Measurements from ENCODE around the gene COX6B1.
"Not testable (repeated sequence)": the region's sequence is repeated elsewhere in the genome, so short reads cannot be mapped to it uniquely, and the experiment has no call there.

The COX6B1 gene, protein sequence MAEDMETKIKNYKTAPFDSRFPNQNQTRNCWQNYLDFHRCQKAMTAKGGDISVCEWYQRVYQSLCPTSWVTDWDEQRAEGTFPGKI

DNA sequence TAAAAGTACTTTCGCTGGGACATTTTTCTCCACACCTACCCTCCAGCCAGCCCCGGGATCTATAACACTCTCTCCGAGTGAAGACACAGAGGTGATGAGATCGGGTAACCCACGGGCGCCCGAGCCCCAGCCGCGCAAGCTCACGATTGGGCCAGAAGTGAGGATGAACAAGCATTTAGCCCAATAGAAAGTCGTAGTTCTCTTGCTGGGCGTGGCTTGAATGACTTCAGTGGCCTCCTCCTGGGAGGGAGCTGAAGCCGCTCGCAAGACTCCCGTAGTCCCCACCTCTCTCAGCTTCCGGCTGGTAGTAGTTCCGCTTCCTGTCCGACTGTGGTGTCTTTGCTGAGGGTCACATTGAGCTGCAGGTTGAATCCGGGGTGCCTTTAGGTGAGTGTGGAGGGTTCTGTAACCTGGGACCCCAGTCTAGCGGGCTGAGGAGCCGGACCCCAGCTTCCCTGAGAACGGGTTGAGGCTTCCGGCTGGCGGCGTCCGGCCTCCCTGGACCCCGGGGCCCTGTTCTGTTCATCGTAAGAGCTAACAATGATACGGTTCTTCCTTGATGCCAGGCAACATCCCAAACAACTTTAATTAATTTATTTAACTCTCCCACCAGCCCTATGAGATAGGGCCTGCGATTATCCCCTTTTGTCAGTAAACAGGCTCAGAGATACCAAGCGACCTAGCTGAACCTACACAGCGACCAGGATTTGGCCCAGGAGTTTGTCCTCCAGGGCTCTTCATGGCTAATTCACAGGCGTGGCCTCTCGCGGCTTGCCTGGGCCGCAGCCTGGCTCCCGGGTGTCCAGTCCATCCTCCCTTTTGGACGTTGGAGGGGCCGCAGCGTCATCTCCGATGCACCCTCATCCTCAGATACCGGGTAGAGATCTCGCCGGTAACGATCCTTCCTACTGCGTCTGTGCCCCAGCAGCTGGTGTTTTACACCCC lies at the start of gene COX6B1:
Gene COX6B1, plus strand, starts transcription at position 307 of the 945 bp plus-strand sequence. CDS start 2,921 bp downstream, outside the sequence.
- peak; percentile 97 for DNase-seq (ENCODE audit: low spot score)

DNA sequence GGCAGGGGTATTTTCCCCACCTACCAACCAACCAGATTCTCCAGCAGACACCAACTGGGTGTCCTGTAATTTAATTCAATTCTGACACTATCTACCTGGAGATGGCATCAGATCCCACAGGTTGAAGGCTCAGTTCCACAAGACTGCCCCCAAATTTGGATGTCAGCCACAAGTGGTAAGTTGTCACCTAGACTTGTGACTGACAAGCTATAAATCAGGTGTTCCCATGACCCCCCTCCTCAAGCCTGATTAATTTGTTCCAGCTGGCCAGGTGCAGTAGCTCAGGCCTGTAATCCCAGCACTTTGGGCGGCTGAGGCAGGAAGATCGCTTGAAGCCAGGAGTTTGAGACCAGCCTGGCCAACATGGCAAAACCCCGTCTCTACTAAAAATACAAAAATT lies 46.2 kb upstream of the COX6B1 start:
- no peak for DNase-seq (ENCODE audit: low spot score)

- DNase-seq (ENCODE audit: low spot score): not testable (repeated sequence)
These were observed 43.7 kb upstream of the COX6B1 start for GRCh38 chr19:35604436-35604835.

DNA sequence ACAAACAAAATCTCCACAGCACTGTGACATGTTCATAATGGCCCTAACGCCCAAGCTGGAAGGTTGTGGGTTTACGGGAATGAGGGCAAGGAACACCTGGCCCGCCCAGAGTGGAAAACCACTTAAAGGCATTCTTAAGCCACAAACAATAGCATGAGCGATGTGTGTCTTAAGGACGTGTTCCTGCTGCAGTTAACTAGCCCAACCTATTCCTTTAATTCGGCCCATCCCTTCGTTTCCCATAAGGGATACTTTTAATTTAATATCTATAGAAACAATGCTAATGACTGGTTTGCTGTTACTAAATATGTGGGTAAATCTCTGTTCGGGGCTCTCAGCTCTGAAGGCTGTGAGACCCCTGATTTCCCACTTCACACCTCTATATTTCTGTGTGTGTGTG lies 41.0 kb upstream of the COX6B1 start:
- DNase-seq (ENCODE audit: low spot score): not testable (repeated sequence)

GRCh38 chr19:35607661-35608060 lies 40.5 kb upstream of the COX6B1 start:
- DNase-seq (ENCODE audit: low spot score): no peak

- no peak for DNase-seq (ENCODE audit: low spot score)
These were observed 39.9 kb upstream of the COX6B1 start for GRCh38 chr19:35608251-35608650.

DNA sequence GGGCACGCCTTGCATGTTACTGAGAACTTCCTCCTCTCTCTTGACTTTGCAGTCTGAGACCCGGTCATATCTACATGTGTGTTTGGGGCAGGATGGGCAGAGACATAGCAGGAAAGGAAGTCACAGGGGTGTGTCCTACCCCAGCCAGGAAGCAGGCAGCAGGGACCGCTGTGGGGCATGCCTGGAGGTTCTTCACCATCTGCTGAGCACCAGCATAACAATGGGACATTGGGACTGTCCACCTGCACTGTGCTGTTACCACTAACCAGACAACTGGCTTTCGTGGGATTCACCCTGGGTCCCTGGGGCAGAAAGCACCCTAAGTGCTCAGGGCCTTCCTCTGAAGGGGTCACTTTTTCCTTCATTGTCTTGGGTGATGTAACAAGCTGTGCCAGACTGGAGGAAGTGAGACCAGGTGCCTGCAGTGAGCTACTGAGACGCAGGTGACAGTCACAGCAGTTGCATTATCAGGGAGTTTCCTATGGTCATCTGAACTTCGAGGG lies 38.2 kb upstream of the COX6B1 start:
- DNase-seq (ENCODE audit: low spot score): no peak

GRCh38 chr19:35612224-35612558 lies 35.9 kb upstream of the COX6B1 start:
- no peak for DNase-seq (ENCODE audit: low spot score)

DNA sequence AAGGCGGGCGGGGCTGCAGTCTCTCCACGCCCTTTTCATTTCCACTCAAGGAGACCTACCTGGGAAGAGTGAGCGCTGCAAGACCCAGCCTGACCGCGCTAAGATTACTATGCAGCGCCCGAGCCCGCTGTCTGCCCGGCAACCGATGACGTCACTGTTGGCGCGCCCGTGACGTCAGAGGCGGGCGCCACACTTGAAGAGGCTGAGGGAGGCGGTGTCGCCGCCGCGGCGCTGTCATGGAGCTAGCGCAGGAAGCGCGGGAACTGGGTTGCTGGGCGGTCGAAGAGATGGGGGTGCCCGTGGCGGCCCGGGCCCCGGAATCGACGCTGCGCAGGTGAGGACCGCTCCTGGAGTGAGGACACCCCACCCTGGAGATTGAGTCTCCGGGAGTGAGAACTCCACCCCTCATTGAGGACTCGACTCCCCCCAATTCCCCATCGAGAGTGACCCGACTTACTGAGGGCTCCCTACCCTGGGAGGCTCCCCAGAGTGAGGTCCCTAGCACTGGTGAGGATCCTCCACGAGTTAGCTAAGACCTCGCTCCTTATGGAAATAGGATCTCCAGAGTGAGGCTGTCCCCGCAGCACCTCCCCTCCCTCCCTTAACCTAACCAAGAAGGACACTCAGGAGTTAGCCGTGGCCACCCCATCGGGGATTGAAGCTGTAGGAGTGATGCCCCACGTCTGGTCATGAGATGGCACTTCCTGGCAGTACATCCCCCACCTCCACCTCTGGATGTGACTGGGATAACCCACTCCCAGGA lies 35.4 kb upstream of the COX6B1 start, which contains the start of gene HAUS5:
Gene HAUS5, plus strand, starts transcription at position 177 of the 763 bp plus-strand sequence. Its CDS starts 60 bp downstream, at position 237.
- peak; percentile 99 for DNase-seq (ENCODE audit: low spot score)

GRCh38 chr19:35613574-35613973 lies 34.5 kb upstream of the COX6B1 start:
- DNase-seq (ENCODE audit: low spot score): no peak

DNA sequence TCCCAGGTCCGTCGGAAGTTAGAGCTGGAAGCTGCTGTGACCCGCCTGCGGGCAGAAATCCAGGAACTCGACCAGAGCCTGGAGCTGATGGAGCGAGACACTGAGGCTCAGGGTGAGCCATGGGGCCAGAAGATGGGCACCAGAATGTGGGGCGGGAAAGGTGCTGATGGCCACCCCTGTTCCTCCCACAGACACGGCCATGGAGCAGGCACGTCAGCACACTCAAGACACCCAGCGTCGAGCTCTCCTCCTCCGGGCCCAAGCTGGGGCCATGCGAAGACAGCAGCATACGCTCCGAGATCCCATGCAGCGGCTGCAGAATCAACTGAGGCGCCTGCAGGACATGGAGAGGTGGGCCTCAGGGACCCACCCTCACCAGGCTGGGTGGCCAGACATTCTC lies 33.1 kb upstream of the COX6B1 start:
- DNase-seq (ENCODE audit: low spot score): no peak

DNA sequence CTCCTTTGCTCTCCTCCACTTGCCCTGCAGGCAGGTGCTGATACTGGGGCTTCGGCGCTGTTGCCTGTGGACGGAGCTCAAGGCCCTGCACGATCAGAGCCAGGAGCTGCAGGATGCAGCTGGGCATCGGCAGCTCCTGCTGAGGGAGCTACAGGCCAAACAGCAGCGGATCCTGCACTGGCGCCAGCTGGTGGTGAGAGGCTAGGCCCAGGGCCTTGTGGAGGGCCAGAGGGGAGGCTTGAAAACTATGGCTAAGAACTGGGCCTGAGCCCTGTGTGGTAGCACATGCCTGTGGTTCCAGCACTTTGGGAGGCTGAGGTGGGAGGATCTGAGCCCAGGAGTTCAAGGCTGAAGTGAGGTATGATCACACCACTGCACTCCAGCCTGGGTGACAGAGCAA lies 29.3 kb upstream of the COX6B1 start:
- no peak for DNase-seq (ENCODE audit: low spot score)

DNA sequence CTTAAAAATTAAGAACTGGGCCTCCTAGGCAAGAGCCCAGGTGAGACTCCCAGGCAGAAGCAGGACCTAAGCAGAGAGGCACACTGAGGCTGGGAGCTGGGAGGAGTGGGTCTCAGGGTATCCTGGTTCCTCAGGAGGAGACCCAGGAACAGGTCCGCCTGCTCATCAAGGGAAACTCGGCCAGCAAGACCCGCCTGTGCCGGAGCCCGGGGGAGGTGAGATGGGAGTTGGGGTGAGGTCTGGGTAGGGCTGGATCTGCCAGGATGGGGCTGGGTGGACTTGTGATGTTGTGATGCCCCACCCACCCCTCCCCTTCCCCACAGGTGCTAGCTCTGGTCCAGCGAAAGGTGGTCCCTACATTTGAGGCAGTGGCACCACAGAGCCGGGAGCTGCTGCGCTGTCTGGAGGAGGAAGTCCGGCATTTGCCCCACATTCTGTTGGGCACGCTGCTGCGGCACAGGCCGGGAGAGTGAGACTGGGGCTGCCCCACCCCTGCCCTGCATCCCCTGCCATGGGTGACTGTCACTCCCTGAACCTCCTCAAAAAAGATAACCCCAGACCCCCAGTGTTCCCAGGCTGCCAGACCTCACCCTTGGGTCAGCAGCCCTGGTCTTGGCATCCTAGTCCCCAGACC lies 28.7 kb upstream of the COX6B1 start:
- DNase-seq (ENCODE audit: low spot score): no peak

DNA sequence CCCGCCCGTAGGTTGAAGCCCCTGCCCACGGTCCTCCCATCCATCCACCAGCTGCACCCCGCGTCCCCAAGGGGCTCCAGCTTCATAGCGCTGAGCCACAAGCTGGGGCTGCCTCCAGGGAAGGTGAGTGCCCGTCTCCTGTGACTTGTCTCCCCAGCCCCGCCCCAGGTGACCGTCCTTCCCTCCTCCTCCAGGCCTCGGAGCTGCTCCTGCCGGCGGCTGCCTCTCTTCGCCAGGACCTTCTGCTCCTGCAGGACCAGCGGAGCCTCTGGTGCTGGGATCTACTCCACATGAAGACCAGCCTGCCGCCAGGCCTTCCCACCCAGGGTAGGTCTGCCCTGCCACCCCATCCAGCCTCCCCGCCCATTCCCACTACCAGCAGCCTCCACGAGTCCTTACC lies 28.1 kb upstream of the COX6B1 start:
- no peak for DNase-seq (ENCODE audit: low spot score)

DNA sequence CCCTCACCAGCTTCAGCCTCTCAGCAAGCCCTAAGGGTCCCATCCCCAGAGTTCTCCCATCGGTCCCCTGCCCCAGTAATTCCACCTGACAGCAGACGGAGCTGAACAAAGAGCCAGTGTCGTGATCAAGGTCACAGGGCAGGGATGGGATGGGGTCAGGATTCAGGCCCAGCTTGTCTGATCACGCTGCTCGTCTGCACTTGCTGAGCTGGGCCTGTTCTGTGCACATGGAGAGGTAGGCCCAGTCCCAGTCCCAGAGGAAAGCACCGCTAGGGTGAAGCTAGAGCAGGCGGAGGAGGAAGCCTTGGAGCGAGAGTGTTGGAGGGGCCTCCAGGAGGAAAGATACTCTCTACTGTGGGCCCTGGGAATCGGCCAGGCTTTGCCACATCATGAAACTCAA lies 26.4 kb upstream of the COX6B1 start:
- no peak for DNase-seq (ENCODE audit: low spot score)

- no peak for DNase-seq (ENCODE audit: low spot score)
These were observed 25.4 kb upstream of the COX6B1 start for GRCh38 chr19:35622750-35623149.

DNA sequence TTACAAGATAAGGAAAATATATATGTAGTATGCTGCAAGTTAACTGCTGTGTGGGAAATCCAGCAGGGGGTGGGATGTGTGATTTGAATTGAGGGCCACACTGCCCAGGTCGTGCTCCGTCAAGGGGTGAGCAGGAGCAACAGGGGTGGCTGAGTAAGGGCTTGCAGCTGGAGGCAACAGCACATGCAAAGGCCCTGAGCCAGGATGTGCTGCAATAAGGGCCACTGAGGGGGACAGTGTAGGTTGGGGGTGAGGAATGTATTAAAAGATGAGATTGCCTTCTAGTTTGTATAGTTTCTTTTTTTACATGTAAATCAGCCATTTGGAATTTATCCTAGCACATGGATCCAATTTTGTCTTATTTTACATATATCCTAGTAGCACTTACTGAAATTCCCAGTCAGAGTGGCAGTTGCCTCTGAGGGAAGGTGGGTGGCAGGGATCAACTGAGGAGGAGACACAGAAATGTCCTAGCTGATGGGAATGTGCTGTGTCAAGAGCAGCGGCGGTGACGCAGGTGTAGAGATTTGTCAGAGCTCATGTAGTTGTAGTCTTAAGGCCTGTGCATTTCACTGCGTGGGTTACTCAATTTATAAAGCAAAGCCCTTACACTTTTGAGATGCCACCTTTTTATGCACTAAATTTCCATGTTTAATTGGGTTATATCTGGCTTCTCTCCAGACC lies 24.7 kb upstream of the COX6B1 start:
- DNase-seq (ENCODE audit: low spot score): no peak

DNA sequence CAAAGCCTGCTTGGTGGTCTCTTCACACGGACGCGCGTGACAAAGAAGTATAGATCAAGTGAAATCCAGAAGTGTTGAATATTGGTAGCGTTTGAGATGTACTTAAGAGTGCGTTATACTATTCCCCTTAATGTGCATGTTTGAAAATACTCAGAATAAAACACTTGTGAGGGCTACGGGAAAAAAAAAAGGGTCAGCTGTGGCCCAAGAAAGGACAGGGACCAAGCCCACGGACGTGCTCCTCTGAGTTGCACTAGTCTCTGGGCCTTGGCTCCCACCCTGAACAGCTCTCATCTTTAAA lies 19.9 kb upstream of the COX6B1 start:
- DNase-seq (ENCODE audit: low spot score): no peak

GRCh38 chr19:35628565-35629331 lies 19.4 kb upstream of the COX6B1 start, which contains the start of gene RBM42:
TSS of gene RBM42 (plus strand) at chr19:35629036. CDS start at chr19:35629154, 118 bp downstream.
- peak; percentile 99 for DNase-seq (ENCODE audit: low spot score)

- no peak for DNase-seq (ENCODE audit: low spot score)
These were observed 18.8 kb upstream of the COX6B1 start for GRCh38 chr19:35629332-35629633.
